GM18870 (cell line): ENCODE data around the gene PODXL2.
"Not testable (repeated sequence)": the region's sequence is repeated elsewhere in the genome, so short reads cannot be mapped to it uniquely, and the experiment has no call there.

ENCODE experiments used
- ATAC-seq: cut with Tn5 transposase; IDR thresholded peaks from one replicate; pipeline ENCODE4 v1.9.1; 2021; ENCODE audit warnings: moderate library complexity; ENCODE audit not compliant: unreplicated experiment

PODXL2 gene

DNA sequence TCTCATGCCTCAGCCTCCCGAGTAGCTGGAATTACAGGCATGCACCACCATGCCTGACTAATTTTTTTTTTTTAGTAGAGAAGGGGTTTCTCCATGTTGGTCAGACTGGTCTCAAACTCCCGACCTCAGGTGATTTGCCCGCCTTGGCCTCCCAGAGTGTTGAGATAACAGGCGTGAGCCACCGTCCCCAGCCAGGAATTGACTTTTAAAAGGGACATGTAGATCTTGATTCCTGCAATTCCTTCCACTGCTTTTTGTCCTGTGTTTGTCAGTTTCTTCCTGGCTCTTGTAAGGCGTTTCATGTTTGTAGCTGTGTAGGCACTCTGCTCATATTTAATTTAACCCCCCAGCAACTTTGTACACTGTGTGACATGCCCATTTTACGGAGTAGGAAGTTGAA is 23.4 kb upstream of the PODXL2 start:
- ATAC-seq = not testable (repeated sequence)

DNA sequence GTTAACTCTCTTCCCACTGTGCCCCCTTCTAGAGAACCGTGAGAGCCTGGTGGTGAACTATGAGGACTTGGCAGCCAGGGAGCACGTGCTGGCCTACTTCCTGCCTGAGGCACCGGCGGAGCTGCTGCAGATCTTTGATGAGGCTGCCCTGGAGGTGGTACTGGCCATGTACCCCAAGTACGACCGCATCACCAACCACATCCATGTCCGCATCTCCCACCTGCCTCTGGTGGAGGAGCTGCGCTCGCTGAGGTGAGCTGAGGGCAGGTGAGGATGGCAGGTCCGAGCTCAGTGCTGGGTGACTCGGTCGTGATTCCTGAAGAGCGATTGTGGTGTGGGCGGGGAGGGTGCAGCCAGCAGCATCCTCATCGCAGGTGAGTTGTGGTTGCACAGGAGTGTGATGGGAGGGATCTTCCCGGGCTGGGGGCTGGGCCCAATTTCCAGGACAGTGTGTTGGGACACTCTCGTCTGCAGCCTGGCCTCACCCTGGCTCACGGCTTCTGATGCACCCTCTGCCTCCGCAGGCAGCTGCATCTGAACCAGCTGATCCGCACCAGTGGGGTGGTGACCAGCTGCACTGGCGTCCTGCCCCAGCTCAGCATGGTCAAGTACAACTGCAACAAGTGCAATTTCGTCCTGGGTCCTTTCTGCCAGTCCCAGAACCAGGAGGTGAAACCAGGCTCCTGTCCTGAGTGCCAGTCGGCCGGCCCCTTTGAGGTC is 22.7 kb upstream of the PODXL2 start:
- ATAC-seq = no peak

DNA sequence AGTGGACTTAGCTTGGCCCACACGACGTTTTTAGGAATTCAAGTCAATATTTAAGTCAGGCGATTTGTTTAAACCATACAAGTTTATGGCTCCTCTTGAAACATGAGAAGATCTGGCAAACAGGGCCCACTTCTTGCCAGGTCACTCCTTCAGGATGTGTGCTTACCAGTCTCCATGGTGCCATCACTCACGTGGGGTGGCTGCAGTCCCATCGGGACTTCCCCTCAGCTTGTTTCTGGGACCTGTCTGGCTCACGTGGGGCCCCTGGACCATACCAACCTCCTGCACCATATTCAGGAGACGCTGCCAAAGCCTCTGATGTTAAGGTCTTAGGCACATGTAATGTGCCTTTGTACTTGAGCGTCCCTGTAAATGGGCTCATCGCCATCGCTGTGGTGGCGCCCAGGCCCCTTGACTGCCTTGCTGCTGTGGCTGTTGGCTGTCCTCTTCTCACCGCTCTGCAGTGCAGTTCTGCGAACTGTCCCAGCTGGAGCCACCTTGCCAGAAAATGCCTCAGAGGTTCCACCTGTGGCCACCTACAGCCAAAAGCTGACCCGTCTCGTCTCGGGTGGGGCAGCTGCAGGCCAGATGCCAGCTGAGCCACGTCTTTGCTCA is 21.9 kb upstream of the PODXL2 start:
- ATAC-seq = no peak

DNA sequence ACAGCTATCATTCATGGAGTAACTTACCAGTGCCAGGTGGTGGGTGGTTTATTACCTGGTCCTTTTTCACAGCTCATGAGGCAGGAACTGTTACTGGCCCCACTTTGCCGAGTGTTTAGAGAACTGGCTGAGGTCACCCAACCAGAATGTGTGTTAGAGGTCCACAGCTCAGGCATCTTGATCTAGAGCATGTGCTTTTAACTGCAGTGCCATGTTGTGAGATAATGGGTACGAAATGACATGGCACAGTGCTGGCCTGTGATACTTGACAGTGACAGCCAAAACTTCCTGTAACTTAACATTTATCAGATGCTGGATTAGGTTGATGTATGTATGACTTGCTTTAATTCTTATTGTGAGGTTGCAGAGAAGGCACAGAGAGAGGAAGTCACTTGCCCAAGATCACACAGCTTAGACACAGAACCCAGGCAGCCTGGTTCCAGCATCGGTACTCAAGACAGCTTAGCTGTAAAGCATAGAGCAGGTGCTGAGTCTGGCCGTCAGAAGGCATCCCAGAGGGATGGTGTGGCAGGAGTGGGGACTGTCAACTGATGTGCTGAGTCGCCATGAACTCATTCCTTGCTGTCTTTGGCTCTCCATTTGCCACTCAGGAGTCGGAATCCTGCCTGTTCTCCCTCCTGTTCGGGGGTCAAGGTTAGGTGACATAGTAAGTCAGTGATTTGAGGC is 21.2 kb upstream of the PODXL2 start:
- no peak for ATAC-seq

DNA sequence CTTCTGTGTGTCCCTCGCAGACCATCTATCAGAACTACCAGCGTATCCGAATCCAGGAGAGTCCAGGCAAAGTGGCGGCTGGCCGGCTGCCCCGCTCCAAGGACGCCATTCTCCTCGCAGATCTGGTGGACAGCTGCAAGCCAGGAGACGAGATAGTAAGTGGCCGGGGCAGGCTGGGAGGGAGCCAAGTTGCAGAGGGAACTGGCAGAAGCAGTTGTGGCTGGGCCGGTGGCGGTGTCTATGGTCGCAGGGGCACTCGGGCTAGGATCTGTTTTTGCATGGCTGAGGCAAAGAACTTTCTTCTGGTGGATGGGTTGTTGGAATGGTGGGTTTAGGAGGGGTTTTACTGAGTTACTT is 20.6 kb upstream of the PODXL2 start:
- ATAC-seq = no peak

DNA sequence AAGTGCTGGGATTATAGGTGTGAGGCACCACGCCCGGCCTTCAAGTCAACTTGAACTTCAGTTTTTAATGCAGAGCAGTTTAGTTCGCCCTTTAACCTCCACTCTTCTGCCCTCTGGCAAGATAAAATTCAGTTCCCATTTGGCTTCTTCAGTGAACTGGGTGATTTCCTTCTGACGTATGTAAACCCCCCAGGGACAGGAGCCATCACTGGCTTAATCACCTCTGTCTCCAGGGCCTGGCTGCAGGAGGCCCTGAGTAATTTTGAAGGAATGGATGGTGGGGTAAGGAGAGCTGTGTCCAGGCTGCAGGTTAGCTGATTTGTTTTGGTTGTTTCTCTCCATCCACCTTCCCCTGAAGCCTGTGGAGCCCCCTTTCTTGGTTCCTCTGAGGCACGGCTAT is 18.9 kb upstream of the PODXL2 start:
- ATAC-seq = no peak

DNA sequence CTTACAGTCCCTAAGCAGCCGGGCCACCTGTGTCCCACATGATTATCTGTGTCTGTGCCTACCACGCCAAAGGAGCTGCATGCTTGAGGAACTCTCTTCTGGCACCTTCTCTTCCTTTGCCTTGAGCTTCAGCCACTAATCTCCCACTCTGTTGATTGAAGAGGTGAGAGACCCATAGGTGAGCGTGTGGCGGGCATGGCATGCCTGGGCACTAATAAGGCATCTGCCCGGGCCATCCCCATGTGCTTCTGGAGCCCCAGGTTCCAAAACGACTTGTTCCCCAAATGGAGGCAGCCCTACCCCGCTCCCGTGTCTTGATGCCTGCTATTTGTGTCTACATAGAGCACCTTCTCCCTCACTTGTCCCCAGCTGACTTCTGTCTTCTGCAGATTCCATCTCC is 17.7 kb upstream of the PODXL2 start:
- no peak for ATAC-seq

DNA sequence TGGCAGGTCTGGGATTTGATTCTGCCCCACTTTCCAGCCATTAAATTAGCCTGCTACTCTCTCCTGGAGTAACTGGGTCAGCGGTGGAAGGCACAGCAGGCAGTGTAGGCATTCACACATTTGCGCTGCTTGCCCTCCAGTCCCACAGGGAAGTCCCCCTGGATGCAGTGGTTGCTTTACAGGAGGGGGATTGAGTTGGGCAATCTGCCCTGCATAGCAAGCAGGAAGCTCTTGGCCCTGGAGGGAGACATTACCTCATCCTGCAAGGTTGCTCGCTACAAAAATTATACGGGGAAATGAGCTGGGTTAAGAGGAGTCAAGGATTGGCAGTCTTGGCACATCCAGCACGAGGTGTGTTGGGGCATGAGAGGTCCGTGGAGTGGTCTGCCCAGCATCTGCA is 16.0 kb upstream of the PODXL2 start:
- ATAC-seq = no peak

DNA sequence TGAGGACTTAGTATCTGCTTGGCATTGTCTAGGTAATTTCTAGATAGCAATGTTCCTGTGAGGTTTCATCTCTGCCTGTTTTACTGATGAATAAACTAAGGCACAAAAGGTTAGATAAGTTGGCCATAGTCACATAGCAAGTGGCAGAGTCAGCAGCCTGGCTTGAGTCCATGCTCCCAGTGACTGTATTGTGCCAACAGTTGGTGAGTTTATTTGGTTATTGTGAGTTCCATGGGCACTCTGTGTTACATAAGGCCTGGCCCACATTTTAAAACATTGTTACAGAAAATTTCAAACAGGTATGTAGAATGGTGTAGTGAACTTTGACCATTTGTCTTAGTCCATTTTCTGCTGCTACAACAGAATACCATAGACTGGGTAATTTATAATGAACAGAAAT is 15.6 kb upstream of the PODXL2 start:
- no peak for ATAC-seq

DNA sequence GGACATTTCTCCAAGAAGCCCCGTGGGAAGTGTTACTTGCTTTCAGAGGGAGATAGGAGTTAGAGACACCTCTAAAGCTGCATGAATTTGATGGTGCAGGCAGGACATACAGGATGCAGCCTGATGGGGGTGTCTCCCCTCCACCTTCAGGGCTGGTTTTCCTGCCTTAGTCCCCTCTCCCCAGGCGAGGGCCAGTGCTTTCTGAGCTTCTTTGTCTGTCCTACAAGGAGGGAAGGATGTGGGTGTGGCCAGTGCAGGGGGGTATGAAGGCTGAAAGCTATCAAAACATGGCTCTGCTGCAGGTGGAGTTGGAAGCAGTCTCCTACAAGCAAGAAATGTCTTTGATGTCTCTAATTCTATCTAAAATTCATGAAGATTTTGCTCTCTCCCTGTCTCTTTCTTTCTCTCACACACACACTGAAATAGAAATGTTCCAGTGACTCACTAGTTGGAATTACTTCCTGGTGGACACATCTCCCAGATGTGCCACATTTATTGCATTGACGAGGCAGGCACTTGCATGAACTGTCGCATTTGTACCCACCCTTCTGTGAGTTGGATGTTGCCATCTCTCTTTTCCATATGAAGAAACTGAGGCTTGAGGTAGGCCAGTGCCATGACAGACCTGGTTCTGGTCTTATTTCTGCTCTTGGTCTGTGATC is 13.9 kb upstream of the PODXL2 start:
- no peak for ATAC-seq

DNA sequence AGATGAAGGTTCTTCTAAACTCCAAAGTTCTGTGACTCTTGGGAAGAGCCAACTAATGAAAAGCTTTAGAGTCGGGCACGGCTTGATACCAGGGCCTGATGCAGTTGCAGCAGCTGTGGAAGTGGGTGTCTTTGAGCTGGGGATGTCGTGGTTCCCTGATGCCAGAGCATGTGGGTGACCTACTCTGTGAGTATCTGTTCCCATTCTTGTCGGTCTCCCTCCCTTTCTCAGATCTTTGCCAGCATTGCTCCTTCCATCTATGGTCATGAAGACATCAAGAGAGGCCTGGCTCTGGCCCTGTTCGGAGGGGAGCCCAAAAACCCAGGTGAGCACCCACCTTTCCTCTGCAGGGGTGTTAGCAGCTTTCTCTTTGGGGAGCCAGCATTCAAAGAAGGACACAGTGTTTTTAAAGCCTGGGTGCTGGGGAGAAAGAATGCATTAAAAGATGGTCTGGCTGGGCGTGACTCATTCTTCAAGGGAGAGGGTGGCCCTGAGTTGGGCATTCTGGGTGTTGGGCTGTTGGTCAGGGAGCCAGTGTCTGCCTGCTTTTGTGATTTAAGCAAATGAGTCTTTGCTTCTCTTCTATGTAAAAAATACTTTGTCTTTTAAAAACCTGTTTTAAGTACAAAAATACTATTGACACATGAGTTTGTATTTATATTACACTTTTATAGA is 13.2 kb upstream of the PODXL2 start:
- no peak for ATAC-seq

DNA sequence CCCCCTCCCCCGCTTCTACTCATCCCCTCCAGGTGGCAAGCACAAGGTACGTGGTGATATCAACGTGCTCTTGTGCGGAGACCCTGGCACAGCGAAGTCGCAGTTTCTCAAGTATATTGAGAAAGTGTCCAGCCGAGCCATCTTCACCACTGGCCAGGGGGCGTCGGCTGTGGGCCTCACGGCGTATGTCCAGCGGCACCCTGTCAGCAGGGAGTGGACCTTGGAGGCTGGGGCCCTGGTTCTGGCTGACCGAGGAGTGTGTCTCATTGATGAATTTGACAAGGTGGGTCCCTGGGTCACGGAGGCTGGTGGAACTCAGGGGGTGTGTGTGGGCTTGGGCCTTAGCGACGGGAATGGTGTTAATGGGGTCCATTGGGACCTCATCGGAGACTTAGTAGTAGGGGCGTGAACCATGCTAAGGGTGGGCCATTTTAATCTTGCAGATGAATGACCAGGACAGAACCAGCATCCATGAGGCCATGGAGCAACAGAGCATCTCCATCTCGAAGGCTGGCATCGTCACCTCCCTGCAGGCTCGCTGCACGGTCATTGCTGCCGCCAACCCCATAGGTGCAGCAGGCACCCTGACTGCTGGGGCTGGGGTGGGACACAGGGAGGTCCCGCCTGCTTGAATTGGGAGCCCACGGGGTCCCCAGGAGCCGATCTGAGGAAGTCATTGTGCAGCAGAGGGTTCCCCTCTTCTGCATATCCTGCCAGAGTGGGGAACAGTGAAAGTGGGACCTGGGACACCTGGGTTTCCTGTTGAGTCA is 12.0 kb upstream of the PODXL2 start:
- ATAC-seq = no peak

DNA sequence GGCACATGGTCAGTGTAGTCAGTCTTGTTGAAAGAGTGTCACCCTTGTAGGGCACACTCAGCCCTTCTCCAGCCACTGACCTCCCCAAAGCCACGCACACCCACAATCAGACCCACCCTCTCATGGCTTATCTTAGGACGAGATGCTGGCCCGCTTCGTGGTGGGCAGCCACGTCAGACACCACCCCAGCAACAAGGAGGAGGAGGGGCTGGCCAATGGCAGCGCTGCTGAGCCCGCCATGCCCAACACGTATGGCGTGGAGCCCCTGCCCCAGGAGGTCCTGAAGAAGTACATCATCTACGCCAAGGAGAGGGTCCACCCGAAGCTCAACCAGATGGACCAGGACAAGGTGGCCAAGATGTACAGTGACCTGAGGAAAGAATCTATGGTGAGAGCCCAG is 10.1 kb upstream of the PODXL2 start:
- ATAC-seq = no peak

DNA sequence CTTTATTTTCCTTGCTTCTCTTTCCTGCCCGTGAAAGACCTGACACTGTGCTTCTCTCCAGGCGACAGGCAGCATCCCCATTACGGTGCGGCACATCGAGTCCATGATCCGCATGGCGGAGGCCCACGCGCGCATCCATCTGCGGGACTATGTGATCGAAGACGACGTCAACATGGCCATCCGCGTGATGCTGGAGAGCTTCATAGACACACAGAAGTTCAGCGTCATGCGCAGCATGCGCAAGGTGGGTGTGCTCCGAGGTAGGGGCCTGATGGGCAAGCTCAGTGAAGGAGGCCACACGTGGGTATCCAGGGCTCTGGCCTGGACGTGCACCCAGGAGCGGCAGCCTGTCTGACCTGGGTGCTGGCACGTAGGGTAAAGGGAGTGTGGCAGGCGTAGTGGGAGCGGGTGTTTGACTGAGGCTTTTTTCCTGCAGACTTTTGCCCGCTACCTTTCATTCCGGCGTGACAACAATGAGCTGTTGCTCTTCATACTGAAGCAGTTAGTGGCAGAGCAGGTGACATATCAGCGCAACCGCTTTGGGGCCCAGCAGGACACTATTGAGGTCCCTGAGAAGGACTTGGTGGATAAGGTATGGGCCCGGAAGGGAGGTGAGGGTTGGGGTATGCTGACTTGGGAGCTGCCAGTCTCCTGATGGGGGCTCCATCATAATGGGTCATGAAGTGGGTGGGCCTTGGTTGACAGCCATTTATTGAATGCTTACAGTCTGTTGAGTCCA is 8.2 kb upstream of the PODXL2 start:
- no peak for ATAC-seq

DNA sequence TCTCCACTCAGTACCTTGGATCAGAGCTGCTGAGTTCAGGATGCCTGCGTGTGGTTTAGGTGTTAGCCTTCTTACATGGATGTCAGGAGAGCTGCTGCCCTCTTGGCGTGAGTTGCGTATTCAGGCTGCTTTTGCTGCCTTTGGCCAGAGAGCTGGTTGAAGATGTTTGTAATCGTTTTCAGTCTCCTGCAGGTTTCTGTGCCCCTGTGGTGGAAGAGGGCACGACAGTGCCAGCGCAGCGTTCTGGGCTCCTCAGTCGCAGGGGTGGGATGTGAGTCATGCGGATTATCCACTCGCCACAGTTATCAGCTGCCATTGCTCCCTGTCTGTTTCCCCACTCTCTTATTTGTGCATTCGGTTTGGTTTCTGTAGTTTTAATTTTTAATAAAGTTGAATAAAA is 7.0 kb upstream of the PODXL2 start:
- ATAC-seq = no peak

DNA sequence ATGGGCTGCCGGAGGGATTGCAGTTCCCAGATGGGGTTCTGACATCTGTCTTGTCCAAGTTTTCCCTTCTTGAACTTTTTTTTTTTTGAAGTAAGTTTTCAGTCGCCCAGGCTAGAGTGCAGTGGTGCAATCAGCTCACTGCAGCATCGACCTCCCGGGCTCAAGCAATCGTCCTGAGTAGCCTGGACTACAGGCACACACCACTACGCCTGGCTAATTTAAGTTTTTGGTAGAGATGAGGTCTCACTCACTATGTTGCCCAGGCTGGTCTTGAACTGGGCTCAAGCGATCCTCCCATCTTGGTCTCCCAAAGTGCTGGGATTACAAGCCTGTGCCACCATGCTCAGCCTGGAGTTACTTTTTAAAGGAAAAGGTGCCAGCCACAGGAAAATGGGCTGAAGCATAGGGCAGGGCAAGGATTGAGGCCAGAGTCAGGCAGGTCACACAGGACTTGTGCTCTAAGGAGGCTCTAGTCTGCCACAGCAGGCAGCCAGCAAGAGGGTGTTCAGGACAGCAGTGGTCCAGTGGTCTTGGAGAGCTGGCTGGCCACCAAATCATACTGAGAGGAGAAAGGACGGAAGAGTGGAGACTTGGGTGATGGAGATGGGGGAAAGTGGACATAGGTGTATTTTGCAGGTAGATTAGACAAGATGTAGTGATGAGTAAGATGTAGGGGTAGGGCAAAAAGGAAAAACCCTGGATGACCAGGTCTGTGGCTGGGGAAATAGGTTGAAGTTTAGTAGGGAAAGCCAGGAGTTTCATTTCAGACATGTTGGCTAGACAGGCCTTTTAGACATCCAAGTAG is 6.0 kb upstream of the PODXL2 start:
- no peak for ATAC-seq

DNA sequence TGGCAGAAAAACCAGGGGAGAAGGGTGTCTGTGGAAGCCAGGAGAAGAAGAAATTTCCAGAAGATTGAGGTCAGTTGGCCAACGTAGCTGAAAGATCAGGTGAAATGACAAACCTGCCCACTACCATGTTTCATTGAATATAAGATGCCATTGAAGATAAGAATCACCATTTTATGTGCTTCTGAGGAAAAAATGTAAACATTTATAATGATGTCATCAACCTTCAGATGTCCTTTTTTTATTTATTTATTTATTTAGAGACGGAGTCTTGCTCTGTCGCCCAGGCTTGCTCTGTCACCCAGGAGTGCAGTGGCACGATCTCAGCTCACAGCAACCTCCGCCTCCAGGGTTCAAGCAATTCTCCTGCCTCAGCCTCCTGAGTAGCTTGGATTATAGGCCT is 4.9 kb upstream of the PODXL2 start:
- no peak for ATAC-seq

DNA sequence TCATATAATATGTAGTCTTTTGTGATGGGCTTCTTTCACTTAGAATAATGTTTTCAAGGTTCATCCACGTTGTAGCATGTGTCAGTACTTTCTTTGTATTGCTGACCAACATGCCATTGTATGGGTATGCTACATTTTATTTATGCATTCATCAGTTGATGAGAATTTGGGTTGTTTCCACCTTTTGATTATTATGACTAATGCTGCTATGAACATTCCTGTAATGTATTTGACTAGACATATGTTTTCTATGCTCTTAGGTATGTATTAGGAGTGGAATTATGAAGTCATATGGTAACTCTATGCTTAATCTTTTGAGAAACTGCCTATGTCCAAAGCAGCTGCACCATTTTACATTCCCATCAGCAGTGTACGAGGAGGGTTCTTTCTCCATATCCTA is 3.2 kb upstream of the PODXL2 start:
- ATAC-seq = no peak

DNA sequence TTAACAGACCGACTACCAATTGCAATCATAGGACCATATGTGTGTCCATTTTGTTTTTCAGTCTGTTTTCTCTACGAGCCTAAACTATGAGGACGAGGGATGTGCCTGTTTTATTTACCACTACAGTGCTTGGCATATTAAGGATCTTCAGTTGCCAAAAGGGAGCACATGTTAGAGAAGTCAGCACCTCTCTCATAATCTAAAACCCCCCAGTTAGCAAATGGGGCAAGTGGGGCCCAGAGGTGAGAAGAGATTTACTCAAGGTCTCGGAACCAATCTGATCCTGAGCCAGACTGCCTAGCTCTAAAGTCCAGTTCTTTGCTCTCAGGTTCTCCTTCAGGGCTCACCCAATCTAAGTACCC is 578 bp upstream of the PODXL2 start:
- no peak for ATAC-seq
